LNCAP (cell line): ENCODE data around the gene TTC36.

Experiments
- CTCF ChIP-seq: fragments of 450-650 bp; IDR thresholded peaks from 2 replicates; pipeline ENCODE4 v1.5.1; 2017; ENCODE audit warnings: mild to moderate bottlenecking

TTC36 gene

GRCh38 chr11:118572061-118572980, 45.0 kb downstream of the TTC36 start, which contains the start of gene ARCN1:
ARCN1 (plus strand) TSS chr11:118572409; CDS start chr11:118572548, 139 bp downstream.
- TF ChIP-seq CTCF, result no peak

- no peak for TF ChIP-seq CTCF
These were observed 45.8 kb downstream of the TTC36 start for GRCh38 chr11:118572981-118573550.

- TF ChIP-seq CTCF, result no peak
These were observed 47.4 kb downstream of the TTC36 start for GRCh38 chr11:118574636-118575035.
